A673 (cell line): ENCODE data around the gene AGXT2. TPM values are rescaled to one million over a fixed set of nuclear protein-coding genes. Genes with fewer than 3 reads are reported as not detected.

Experiments used
- BruUV-seq: library from RNA; stranded (reverse); fragments of 400-500 nt; replicated peaks from 2 replicates; lab custom pipeline; 2021; lab: Mats Ljungman, UMichigan
- CTCF ChIA-PET: fragments of 300-600 bp; sonication (Branson Sonifier 250); formaldehyde crosslinking; loops from one replicate; lab custom pipeline; 2022; ENCODE audit warnings: antibody characterized with exemption; lab: Charles Lee
- POLR2A ChIA-PET: fragments of 300-600 bp; sonication (Branson Sonifier 250); formaldehyde crosslinking; loops from one replicate; lab custom pipeline; 2022; ENCODE audit warnings: antibody characterized with exemption; ENCODE audit not compliant: low non-redundant PET; lab: Charles Lee
- DNase-seq: peaks from one replicate; pipeline ENCODE4 v3.0.0-alpha.2; 2015; ENCODE audit warnings: low spot score
- H3K27ac ChIP-seq: fragments of 200-600 bp; sonication (generic); 2 replicates; pipeline ENCODE4 v1.5.1; 2016; ENCODE audit warnings: mixed run types, low read depth, mild to moderate bottlenecking, mixed read lengths, antibody characterized with exemption, low read length; ENCODE audit not compliant: poor library complexity, severe bottlenecking
- H3K27me3 ChIP-seq: fragments of 200-600 bp; sonication (generic); replicated peaks from 2 replicates; pipeline ENCODE4 v1.6.1; 2017; ENCODE audit warnings: mixed run types, low read depth, mild to moderate bottlenecking, mixed read lengths, antibody characterized with exemption, low read length; ENCODE audit not compliant: insufficient read depth, poor library complexity
- H3K36me3 ChIP-seq: fragments of 200-600 bp; sonication (generic); 2 replicates; pipeline ENCODE4 v1.6.1; 2016; ENCODE audit warnings: mixed run types, mild to moderate bottlenecking, mixed read lengths, antibody characterized with exemption, low read length; ENCODE audit not compliant: insufficient read depth, poor library complexity, severe bottlenecking
- H3K4me1 ChIP-seq: fragments of 200-600 bp; sonication (generic); 2 replicates; pipeline ENCODE4 v1.6.1; 2017; ENCODE audit warnings: mixed run types, mild to moderate bottlenecking, mixed read lengths, antibody characterized with exemption, low read length; ENCODE audit not compliant: insufficient read depth, poor library complexity, severe bottlenecking
- H3K4me3 ChIP-seq: fragments of 200-600 bp; sonication (generic); 2 replicates; pipeline ENCODE4 v1.5.1; 2016; ENCODE audit warnings: low read depth, mixed run types, mild to moderate bottlenecking, mixed read lengths, low read length; ENCODE audit not compliant: poor library complexity, severe bottlenecking
- H3K9me3 ChIP-seq: fragments of 200-600 bp; sonication (generic); 2 replicates; pipeline ENCODE4 v1.6.1; 2016; ENCODE audit warnings: mixed run types, low read depth, mild to moderate bottlenecking, mixed read lengths, antibody characterized with exemption, low read length; ENCODE audit not compliant: poor library complexity, severe bottlenecking
- EZH2 ChIP-seq: fragments of 200-600 bp; sonication (generic); IDR thresholded peaks from 2 replicates; pipeline ENCODE4 v1.6.1; 2017; ENCODE audit warnings: borderline replicate concordance, low read depth, mild to moderate bottlenecking, mixed read lengths, antibody characterized with exemption, low read length; ENCODE audit not compliant: poor library complexity, severe bottlenecking
- intact Hi-C: fragments of 100-400 bp; cut with micrococcal nuclease; formaldehyde crosslinking; loops from one replicate; pipeline ENCODE4 v1.10.0; 2022; ENCODE audit not compliant: unreplicated experiment
- total RNA-seq: library from RNA; stranded (reverse); gene quantifications from 2 replicates; pipeline ENCODE4 v1.2.3, GENCODE V29; 2021
- TF ChIP-seq, protein P1 (sequence below): fragments of 300-800, 200-600 bp; sonication (generic); conservative IDR thresholded peaks from 2 replicates; pipeline ENCODE4 v1.5.1; 2017; ENCODE audit warnings: low read depth, mild to moderate bottlenecking, antibody characterized with exemption, low read length, moderate library complexity, mixed read lengths

The AGXT2 gene
- total RNA-seq, 1 experiment from 2014 or later = not detected

- no peak overlapping the region for H3K27ac ChIP-seq
- H3K9me3 ChIP-seq = no peaks in the 10 kb centered on the region
- ChIA-PET CTCF (no interaction called here), POLR2A (no interaction called here)
- peaks cover 6% of the 10 kb centered on the region for H3K27me3 ChIP-seq
- TF ChIP-seq, protein P1, sequence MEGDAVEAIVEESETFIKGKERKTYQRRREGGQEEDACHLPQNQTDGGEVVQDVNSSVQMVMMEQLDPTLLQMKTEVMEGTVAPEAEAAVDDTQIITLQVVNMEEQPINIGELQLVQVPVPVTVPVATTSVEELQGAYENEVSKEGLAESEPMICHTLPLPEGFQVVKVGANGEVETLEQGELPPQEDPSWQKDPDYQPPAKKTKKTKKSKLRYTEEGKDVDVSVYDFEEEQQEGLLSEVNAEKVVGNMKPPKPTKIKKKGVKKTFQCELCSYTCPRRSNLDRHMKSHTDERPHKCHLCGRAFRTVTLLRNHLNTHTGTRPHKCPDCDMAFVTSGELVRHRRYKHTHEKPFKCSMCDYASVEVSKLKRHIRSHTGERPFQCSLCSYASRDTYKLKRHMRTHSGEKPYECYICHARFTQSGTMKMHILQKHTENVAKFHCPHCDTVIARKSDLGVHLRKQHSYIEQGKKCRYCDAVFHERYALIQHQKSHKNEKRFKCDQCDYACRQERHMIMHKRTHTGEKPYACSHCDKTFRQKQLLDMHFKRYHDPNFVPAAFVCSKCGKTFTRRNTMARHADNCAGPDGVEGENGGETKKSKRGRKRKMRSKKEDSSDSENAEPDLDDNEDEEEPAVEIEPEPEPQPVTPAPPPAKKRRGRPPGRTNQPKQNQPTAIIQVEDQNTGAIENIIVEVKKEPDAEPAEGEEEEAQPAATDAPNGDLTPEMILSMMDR = no peak
- no peak for TF ChIP-seq EZH2
- H3K36me3 ChIP-seq = no peaks in the 10 kb centered on the region
- no TSS peak for BruUV-seq
- no peaks in the 10 kb centered on the region for H3K4me1 ChIP-seq
- no peak overlapping the region for H3K4me3 ChIP-seq
- no peak for DNase-seq
- intact Hi-C loops = no loop called here
Measured at GRCh38 chr5:35073160-35073559, 25.4 kb upstream of the AGXT2 start.

DNA sequence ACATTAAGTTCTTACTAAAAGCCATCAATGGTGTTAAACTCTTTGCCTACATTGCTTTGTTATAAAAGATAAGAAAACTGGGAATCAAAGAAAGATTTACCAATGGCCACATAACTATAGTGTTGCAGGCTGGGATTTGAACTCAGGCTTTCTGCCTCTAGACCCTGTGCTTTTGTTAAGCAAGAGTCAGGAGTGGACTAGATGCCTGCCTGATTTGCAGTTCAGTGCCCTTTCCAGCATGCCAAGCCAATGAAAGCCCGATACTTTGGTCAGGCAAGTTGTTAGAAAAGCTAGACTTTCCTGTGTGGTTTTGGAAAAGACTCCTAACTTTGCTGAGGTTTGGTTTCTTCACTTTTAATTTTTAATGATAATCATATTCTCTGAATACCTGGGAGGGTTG is 21.4 kb upstream of the AGXT2 start:
- H3K27ac ChIP-seq = no peak overlapping the region
- H3K4me3 ChIP-seq = no peak overlapping the region
- intact Hi-C loops = no loop called here
- peaks cover 8% of the 10 kb centered on the region for H3K27me3 ChIP-seq
- TF ChIP-seq, protein P1 = no peak
- no peak for TF ChIP-seq EZH2
- H3K4me1 ChIP-seq = no peaks in the 10 kb centered on the region
- BruUV-seq = no TSS peak
- DNase-seq = no peak
- CTCF ChIA-PET = no interaction called here
- no peaks in the 10 kb centered on the region for H3K9me3 ChIP-seq
- POLR2A ChIA-PET = no interaction called here
- no peaks in the 10 kb centered on the region for H3K36me3 ChIP-seq

DNA sequence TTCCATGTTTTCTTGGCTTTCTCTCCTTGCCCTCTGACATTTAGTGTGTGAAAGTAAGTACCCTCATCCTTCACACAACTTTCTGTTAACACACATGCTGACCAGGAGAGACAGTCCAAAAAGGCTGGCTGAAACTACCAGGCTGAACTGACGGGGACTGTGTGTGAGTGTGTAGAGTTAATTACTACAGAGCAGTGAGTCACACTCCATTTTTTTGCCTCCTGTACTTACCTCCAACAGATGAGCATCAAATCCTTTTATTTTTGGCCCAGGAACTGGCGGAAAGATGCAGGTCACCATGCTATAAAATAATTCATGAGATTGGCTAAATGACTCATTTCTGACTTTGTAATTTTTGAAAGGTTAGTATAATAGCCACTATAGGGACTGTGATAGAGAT is 20.2 kb upstream of the AGXT2 start:
- H3K27me3 ChIP-seq = peaks cover 12% of the 10 kb centered on the region
- H3K27ac ChIP-seq = no peak overlapping the region
- no peaks in the 10 kb centered on the region for H3K36me3 ChIP-seq
- H3K9me3 ChIP-seq = no peaks in the 10 kb centered on the region
- TF ChIP-seq EZH2 = no peak
- TF ChIP-seq, protein P1 = no peak
- no peak for DNase-seq
- BruUV-seq = no TSS peak
- no peak overlapping the region for H3K4me3 ChIP-seq
- ChIA-PET POLR2A (no interaction called here), CTCF (no interaction called here)
- no peaks in the 10 kb centered on the region for H3K4me1 ChIP-seq
- intact Hi-C loops = no loop called here
